SK-N-SH treated with all-trans-retinoic acid at 6 μM for 48 hours (cell line): Measurements from ENCODE around the gene KIF15.

Experiments
- CSRNP3 ChIP-seq: fragments of 250-450 bp; sonication (Bioruptor Pico); IDR thresholded peaks from 2 replicates; pipeline ENCODE4 v1.5.1; 2021; ENCODE audit warnings: mild to moderate bottlenecking, moderate library complexity
- GLIS3 ChIP-seq: fragments of 250-450 bp; sonication (Bioruptor Pico); IDR thresholded peaks from 2 replicates; pipeline ENCODE4 v1.5.0; 2020; ENCODE audit warnings: mild to moderate bottlenecking, moderate library complexity
- OSR1 ChIP-seq: fragments of 250-450 bp; sonication (Bioruptor Pico); IDR thresholded peaks from 2 replicates; pipeline ENCODE4 v1.8.0; 2022; ENCODE audit warnings: moderate library complexity, mild to moderate bottlenecking, inconsistent platforms
- PATZ1 ChIP-seq: fragments of 250-450 bp; sonication (Bioruptor Pico); IDR thresholded peaks from 2 replicates; pipeline ENCODE4 v1.8.0; 2020; ENCODE audit warnings: mild to moderate bottlenecking, moderate library complexity, borderline replicate concordance
- PPARA ChIP-seq: fragments of 250-450 bp; sonication (Bioruptor Pico); IDR thresholded peaks from 2 replicates; pipeline ENCODE4 v1.5.0; 2020; ENCODE audit warnings: mild to moderate bottlenecking, borderline replicate concordance
- RARB ChIP-seq: fragments of 250-450 bp; sonication (Bioruptor Pico); IDR thresholded peaks from 2 replicates; pipeline ENCODE4 v1.8.0; 2021; ENCODE audit warnings: mild to moderate bottlenecking, moderate library complexity
- SNAI2 ChIP-seq: fragments of 250-450 bp; sonication (Bioruptor Pico); IDR thresholded peaks from 2 replicates; pipeline ENCODE4 v1.5.0; 2020; ENCODE audit warnings: mild to moderate bottlenecking, moderate library complexity
- ZNF565 ChIP-seq: fragments of 450-650 bp; formaldehyde crosslinking; conservative IDR thresholded peaks from 2 replicates; pipeline ENCODE4 v1.5.0; 2020; ENCODE audit warnings: low read depth, mild to moderate bottlenecking, moderate library complexity
- TF ChIP-seq, protein P1 (sequence below): fragments of 250-450 bp; sonication (Bioruptor Pico); IDR thresholded peaks from 2 replicates; pipeline ENCODE4 v1.5.1; 2020; ENCODE audit warnings: low read depth, mild to moderate bottlenecking, moderate library complexity
- TF ChIP-seq, protein P2 (sequence below): fragments of 250-450 bp; sonication (Bioruptor Pico); IDR thresholded peaks from 2 replicates; pipeline ENCODE4 v1.5.0; 2020; ENCODE audit warnings: mild to moderate bottlenecking, moderate library complexity

- TF ChIP-seq, protein P1, sequence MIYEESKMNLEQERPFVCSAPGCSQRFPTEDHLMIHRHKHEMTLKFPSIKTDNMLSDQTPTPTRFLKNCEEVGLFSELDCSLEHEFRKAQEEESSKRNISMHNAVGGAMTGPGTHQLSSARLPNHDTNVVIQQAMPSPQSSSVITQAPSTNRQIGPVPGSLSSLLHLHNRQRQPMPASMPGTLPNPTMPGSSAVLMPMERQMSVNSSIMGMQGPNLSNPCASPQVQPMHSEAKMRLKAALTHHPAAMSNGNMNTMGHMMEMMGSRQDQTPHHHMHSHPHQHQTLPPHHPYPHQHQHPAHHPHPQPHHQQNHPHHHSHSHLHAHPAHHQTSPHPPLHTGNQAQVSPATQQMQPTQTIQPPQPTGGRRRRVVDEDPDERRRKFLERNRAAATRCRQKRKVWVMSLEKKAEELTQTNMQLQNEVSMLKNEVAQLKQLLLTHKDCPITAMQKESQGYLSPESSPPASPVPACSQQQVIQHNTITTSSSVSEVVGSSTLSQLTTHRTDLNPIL (CRISPR knock-in tag): no peak
- TF ChIP-seq GLIS3 (CRISPR knock-in tag) (no peak), OSR1 (CRISPR knock-in tag) (no peak), PPARA (CRISPR knock-in tag) (no peak), ZNF565 (no peak), PATZ1 (no peak), CSRNP3 (no peak), SNAI2 (no peak), RARB (CRISPR knock-in tag) (no peak)
- TF ChIP-seq, protein P2, sequence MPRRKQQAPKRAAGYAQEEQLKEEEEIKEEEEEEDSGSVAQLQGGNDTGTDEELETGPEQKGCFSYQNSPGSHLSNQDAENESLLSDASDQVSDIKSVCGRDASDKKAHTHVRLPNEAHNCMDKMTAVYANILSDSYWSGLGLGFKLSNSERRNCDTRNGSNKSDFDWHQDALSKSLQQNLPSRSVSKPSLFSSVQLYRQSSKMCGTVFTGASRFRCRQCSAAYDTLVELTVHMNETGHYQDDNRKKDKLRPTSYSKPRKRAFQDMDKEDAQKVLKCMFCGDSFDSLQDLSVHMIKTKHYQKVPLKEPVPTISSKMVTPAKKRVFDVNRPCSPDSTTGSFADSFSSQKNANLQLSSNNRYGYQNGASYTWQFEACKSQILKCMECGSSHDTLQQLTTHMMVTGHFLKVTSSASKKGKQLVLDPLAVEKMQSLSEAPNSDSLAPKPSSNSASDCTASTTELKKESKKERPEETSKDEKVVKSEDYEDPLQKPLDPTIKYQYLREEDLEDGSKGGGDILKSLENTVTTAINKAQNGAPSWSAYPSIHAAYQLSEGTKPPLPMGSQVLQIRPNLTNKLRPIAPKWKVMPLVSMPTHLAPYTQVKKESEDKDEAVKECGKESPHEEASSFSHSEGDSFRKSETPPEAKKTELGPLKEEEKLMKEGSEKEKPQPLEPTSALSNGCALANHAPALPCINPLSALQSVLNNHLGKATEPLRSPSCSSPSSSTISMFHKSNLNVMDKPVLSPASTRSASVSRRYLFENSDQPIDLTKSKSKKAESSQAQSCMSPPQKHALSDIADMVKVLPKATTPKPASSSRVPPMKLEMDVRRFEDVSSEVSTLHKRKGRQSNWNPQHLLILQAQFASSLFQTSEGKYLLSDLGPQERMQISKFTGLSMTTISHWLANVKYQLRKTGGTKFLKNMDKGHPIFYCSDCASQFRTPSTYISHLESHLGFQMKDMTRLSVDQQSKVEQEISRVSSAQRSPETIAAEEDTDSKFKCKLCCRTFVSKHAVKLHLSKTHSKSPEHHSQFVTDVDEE: no peak
Observed at GRCh38 chr3:44764248-44764647, 2.7 kb downstream of the KIF15 start.
